GM21576 (cell line): ENCODE results near the gene TEKT3.
A peak's percentile ranks its signal among the peaks of the same experiment; 100 is the strongest.

ENCODE experiments used
- ATAC-seq: cut with Tn5 transposase; IDR thresholded peaks from one replicate; pipeline ENCODE4 v1.9.1; 2021; ENCODE audit warnings: mild to moderate bottlenecking, moderate library complexity; ENCODE audit not compliant: unreplicated experiment

TEKT3 gene

DNA sequence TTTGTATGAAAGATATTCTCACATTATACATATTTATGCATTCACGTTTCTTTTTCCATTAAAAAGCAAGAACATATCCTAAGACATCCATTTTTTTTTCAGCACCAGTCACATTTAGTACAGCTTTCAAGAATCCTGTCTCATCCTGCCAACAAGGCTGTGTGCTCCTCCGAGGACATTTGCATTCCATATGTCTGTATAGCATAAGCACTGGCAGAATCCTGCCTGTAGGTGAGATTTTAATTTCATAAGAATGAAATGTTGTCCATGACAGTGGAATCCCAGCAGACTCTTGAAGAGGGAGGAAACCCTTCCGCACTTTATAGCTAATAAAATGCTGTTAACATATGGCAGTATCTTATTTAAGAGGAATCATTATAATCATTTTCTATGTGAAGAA is 73.4 kb downstream of the TEKT3 start:
- ATAC-seq = no peak

DNA sequence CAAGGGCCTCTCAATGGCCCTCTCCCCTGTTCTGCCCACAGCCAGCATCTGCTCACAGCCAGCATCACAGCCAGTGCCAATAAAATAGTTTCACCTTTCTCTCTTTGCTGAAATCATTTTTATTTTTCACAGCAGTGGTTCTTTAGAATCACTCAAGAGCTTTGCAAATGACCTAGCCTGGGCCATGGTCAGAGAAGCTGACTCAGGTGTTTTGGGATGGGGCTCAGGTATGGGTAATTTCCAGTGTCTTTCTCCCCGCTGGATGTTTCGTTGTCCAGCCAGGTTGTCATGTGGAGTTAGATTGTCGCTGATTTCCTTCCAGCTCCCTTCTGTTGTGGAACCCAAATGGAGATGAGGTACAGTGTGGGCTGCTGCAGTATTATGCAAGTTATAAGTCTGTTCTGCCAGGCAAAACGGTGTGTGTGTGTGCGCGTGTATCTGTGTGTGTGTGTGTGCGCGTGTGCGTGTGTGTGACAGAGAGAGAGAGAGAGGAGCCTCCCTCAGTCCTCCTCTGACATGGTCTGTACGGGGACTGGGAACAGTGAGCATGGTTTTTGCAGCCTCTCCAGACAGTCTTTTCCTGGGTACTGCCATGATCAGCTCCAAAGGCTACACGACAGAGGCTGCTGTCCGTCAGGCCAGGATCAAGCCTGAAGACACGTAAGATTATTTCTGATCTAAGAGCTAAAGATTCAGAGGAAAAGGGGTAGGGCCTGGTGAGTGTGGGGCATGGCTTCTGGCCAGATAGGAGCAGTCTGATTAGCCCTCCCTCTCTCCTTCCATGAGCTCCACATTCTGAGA is 74.9 kb downstream of the TEKT3 start:
- no peak for ATAC-seq

GRCh38 chr17:15265131-15265530 is 76.3 kb downstream of the TEKT3 start, which contains the start of gene PMP22:
Gene PMP22, minus strand, starts transcription at chr17:15265326. Its CDS starts 4,599 bp downstream, at chr17:15260727.
- ATAC-seq = no peak

- no peak for ATAC-seq
These were observed 76.9 kb downstream of the TEKT3 start for GRCh38 chr17:15264542-15264941.

GRCh38 chr17:15263680-15264079 is 77.7 kb downstream of the TEKT3 start:
- no peak for ATAC-seq

- no peak for ATAC-seq
These were observed 78.2 kb downstream of the TEKT3 start for GRCh38 chr17:15263206-15263579.

GRCh38 chr17:15262291-15263205 is 78.8 kb downstream of the TEKT3 start:
- no peak for ATAC-seq

GRCh38 chr17:15261802-15262290 is 79.6 kb downstream of the TEKT3 start:
- ATAC-seq = no peak

DNA sequence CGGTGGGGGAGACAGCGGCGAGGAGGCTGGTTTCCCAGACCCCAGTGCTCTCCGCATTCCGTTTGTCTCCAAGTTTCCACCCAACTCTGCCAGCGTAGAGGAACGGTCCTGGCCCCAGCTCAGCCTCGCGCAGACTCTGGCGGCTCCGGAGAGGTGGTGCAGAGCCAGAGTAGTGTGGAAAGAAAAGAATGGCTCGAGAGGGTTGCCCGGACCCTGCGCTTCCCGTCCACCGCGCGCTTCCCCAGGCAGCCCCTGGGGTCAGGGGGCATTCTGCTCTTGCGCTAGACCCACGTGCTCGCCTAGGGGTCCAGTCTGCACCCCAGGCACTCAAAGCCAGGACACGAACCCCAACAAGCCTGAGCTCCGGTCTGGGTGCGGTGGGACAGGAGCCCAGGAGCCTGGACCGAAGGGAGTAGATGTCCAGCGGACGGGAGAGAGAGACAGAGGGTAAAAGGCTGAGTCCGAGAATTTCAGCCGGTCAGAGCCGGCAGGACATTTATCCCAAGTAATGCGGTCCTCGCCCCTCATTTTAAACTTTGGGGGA is 80.1 kb downstream of the TEKT3 start:
- no peak for ATAC-seq

DNA sequence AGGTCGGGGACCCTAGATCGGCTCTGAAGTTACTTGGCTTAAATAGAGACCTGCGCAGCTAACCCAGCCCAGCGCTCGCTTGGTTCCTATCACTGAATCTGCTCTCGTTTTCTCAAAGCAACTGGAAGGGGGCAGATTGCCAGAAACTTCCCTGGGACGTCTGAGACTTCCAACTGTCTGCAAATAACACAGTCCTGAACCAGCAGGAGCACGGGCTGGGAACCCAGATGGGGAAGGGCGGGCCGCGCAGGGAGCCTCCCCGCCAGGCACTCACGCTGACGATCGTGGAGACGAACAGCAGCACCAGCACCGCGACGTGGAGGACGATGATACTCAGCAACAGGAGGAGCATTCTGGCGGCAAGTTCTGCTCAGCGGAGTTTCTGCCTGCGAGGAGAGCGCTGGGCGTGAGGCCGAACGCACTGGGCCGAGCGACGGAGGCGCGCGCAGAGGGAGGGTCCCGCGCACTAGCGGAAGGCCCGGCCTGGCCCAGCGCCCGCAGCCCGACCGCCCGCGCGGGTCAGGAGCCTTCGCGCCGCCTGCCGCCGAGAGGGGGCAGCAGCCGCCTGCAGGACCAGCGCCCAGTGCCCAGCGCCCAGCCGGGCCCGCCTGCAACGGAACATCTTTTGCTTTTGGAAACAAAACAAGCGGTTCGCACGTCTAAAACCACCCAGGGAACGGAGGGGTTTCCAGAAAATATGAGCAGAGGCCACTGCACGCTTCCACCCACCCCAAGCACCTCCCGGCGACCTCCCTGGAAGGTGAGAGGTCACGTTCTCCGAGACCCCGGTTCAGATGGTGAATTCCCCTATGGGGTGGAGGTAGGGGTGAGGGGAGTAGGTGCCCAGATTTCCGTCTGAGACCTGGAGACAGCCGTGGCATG is 80.8 kb downstream of the TEKT3 start:
- peak; percentile 58 for ATAC-seq

- ATAC-seq = no peak
These were observed 83.4 kb downstream of the TEKT3 start for GRCh38 chr17:15257796-15258512.

DNA sequence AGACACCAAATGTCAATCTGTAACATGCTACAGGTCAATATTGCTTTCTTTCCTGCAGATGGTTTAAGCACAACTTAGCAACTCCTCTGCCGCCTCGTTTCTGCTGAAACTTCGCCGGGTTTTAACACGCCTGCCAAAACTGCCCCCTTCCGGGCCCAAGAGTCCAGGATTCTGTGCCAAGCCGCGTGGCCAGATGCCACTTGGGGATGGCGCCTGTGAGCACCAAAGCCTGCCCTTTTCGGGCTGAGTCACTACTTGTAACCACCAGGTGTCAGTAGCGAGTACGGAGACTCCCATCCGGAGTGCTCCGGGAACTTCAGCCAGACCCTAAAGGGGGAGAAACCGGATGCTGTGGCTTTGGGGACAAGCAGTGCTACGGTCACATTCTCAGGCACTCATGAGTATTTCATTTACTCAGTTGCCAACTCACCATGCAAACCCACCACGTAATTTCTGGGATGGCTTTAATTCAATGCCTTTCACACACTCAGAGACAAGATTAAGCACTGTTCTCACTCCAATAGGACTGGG is 84.1 kb downstream of the TEKT3 start:
- ATAC-seq = peak; percentile 44

DNA sequence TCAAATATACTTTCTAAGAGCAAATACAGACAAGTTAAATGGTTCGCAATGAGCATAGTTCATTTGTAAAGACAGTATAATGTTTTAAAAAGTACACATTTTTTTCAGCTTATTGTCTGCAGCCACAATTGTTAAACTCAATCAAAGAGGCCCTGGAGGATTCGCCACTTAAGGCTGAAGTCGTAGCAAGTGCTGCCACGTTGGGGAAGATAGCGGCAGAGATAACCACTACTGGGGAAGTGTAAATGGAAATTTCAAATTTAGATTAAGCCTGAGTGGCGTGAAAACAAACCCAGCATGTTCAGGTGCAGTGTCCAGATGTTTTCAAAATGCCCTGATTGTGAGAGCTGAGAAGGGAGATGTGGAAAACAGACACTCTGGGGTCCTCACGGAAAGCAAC is 84.7 kb downstream of the TEKT3 start:
- ATAC-seq = no peak

GRCh38 chr17:15255713-15256454 is 85.5 kb downstream of the TEKT3 start:
- ATAC-seq = no peak
